ENCODE measurements around the gene RAI1. TPM values are rescaled to one million over a fixed set of nuclear protein-coding genes. Genes with fewer than 3 reads are reported as not detected.

The RAI1 gene
- total RNA-seq, 1 experiment from 2014 or later = 86.3 TPM

DNA sequence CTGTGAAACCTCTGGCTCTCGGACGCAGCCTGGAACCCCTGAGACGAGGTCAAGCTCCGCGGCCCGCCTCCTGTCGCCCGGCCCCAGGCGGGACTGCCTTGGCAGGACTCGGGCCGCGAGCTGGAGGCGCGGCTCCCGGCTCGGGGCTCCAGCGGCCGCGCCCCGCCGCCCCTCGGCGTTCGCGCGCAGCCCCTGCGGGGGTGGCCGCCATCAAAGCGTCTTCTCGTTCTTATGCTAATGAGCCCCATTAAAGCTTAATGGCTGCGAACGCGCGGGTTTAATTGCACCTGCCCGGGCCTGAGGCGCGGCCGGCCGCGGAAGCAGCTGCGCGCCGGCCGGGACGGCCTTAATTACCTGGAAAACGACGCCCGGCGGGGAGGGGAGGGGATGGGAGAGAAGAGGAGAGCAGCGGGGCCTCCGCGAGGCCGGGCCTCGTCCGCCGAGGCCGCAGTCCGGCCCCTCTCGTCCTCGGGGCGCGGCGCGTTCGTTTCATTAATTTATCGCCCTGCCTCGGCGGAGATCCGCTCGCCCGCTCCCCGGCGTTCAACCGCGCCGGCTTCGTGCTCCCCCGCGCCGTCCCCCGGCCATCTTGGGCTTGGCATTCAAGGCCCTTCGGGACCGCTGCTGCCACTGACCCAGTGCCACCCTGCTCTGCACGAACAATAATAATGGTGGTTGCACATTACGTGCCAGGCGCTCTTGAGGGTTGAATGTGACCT lies 19.2 kb downstream of the RAI1 start:
- Histone ChIP-seq H3K79me2 (ENCODE audit: low read depth) (peaks cover 98% of the 10 kb centered on the region), H2AFZ (no peak overlapping the region), H3K27me3 (ENCODE audit: insufficient read depth, low read depth) (no peaks in the 10 kb centered on the region), H3K9me3 (ENCODE audit: insufficient read depth, low read depth) (no peaks in the 10 kb centered on the region), H3K9me2 (ENCODE audit: insufficient read depth) (no peaks in the 10 kb centered on the region), H3K4me1 (replicated peaks; ENCODE audit: insufficient read depth) (peaks cover 33% of the 10 kb centered on the region), H3F3A (ENCODE audit: insufficient read depth, low read depth) (peaks cover 34% of the 10 kb centered on the region), H4K20me1 (ENCODE audit: insufficient read depth) (peaks cover 85% of the 10 kb centered on the region), H3K27ac (no peak overlapping the region), H3K4me3 (no peak overlapping the region), H3K4me2 (no peak overlapping the region), H3K36me3 (ENCODE audit: low read depth) (peaks cover 16% of the 10 kb centered on the region; the same call in 1 of the 2 replicates)
- DNase-seq = no peak
- CTCF ChIA-PET = no interaction called here
- TF ChIP-seq EZH2 (IDR thresholded peaks at IDR 0.05; ENCODE audit: low read depth) = no peak
- TF ChIP-seq, protein P1, sequence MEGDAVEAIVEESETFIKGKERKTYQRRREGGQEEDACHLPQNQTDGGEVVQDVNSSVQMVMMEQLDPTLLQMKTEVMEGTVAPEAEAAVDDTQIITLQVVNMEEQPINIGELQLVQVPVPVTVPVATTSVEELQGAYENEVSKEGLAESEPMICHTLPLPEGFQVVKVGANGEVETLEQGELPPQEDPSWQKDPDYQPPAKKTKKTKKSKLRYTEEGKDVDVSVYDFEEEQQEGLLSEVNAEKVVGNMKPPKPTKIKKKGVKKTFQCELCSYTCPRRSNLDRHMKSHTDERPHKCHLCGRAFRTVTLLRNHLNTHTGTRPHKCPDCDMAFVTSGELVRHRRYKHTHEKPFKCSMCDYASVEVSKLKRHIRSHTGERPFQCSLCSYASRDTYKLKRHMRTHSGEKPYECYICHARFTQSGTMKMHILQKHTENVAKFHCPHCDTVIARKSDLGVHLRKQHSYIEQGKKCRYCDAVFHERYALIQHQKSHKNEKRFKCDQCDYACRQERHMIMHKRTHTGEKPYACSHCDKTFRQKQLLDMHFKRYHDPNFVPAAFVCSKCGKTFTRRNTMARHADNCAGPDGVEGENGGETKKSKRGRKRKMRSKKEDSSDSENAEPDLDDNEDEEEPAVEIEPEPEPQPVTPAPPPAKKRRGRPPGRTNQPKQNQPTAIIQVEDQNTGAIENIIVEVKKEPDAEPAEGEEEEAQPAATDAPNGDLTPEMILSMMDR (conservative IDR thresholded peaks at IDR 0.05) = no peak
- no TSS peak for BruUV-seq (replicated peaks)
- POLR2A ChIA-PET (ENCODE audit: unreplicated experiment) = no interaction called here
- intact Hi-C loops (cut with micrococcal nuclease; ENCODE audit: unreplicated experiment) = no loop called here

- Histone ChIP-seq H3K27ac (no peak overlapping the region), H3K79me2 (ENCODE audit: low read depth) (peaks cover 98% of the 10 kb centered on the region), H3F3A (ENCODE audit: insufficient read depth, low read depth) (peaks cover 40% of the 10 kb centered on the region), H3K36me3 (ENCODE audit: low read depth) (peaks cover 16% of the 10 kb centered on the region; the same call in 1 of the 2 replicates), H3K9me3 (ENCODE audit: insufficient read depth, low read depth) (no peaks in the 10 kb centered on the region), H3K4me3 (no peak overlapping the region), H3K4me1 (replicated peaks; ENCODE audit: insufficient read depth) (peaks cover 28% of the 10 kb centered on the region), H3K4me2 (no peak overlapping the region), H4K20me1 (ENCODE audit: insufficient read depth) (peaks cover 85% of the 10 kb centered on the region), H3K27me3 (ENCODE audit: insufficient read depth, low read depth) (no peaks in the 10 kb centered on the region), H3K9me2 (ENCODE audit: insufficient read depth) (no peaks in the 10 kb centered on the region), H2AFZ (no peak overlapping the region)
- intact Hi-C loops (cut with micrococcal nuclease; ENCODE audit: unreplicated experiment) = no loop called here
- CTCF ChIA-PET = no interaction called here
- POLR2A ChIA-PET (ENCODE audit: unreplicated experiment) = no interaction called here
- DNase-seq = no peak
- TF ChIP-seq EZH2 (IDR thresholded peaks at IDR 0.05; ENCODE audit: low read depth) = no peak
- TF ChIP-seq, protein P1 (conservative IDR thresholded peaks at IDR 0.05) = no peak
- no TSS peak for BruUV-seq (replicated peaks)
Observed at GRCh38 chr17:17701112-17701511, 19.9 kb downstream of the RAI1 start.

- CTCF ChIA-PET = no interaction called here
- Histone ChIP-seq H3K79me2 (ENCODE audit: low read depth) (peaks cover 98% of the 10 kb centered on the region), H3K4me2 (no peak overlapping the region), H3K4me3 (no peak overlapping the region), H3K36me3 (ENCODE audit: low read depth) (peaks cover 16% of the 10 kb centered on the region; the same call in 1 of the 2 replicates), H3K9me2 (ENCODE audit: insufficient read depth) (no peaks in the 10 kb centered on the region), H3K4me1 (replicated peaks; ENCODE audit: insufficient read depth) (peaks cover 29% of the 10 kb centered on the region), H2AFZ (no peak overlapping the region), H3K27ac (no peak overlapping the region), H4K20me1 (ENCODE audit: insufficient read depth) (peaks cover 88% of the 10 kb centered on the region), H3K9me3 (ENCODE audit: insufficient read depth, low read depth) (no peaks in the 10 kb centered on the region), H3F3A (ENCODE audit: insufficient read depth, low read depth) (peaks cover 46% of the 10 kb centered on the region), H3K27me3 (ENCODE audit: insufficient read depth, low read depth) (no peaks in the 10 kb centered on the region)
- TF ChIP-seq, protein P1 (conservative IDR thresholded peaks at IDR 0.05) = no peak
- no peak for TF ChIP-seq EZH2 (IDR thresholded peaks at IDR 0.05; ENCODE audit: low read depth)
- no peak for DNase-seq
- no TSS peak for BruUV-seq (replicated peaks)
- intact Hi-C loops (cut with micrococcal nuclease; ENCODE audit: unreplicated experiment) = no loop called here
- POLR2A ChIA-PET (ENCODE audit: unreplicated experiment) = interaction anchor here (0.6 kb wide), 1 partner anchor 9 kb away, joined by 3 read pairs; no protein-coding TSS in a partner anchor
Observed at GRCh38 chr17:17701658-17702057, 20.4 kb downstream of the RAI1 start.

Measured in PC-9 (cell line).